ENCODE results near the gene TMEM184A.

TMEM184A gene

GRCh38 chr7:1539181-1539881 lies 16.7 kb downstream of the TMEM184A start:
- DNase-seq: peak in 1 of 5 donors; percentile 9

GRCh38 chr7:1538544-1539180 lies 17.3 kb downstream of the TMEM184A start:
- peak in 1 of 5 donors; percentile 10 for DNase-seq

DNA sequence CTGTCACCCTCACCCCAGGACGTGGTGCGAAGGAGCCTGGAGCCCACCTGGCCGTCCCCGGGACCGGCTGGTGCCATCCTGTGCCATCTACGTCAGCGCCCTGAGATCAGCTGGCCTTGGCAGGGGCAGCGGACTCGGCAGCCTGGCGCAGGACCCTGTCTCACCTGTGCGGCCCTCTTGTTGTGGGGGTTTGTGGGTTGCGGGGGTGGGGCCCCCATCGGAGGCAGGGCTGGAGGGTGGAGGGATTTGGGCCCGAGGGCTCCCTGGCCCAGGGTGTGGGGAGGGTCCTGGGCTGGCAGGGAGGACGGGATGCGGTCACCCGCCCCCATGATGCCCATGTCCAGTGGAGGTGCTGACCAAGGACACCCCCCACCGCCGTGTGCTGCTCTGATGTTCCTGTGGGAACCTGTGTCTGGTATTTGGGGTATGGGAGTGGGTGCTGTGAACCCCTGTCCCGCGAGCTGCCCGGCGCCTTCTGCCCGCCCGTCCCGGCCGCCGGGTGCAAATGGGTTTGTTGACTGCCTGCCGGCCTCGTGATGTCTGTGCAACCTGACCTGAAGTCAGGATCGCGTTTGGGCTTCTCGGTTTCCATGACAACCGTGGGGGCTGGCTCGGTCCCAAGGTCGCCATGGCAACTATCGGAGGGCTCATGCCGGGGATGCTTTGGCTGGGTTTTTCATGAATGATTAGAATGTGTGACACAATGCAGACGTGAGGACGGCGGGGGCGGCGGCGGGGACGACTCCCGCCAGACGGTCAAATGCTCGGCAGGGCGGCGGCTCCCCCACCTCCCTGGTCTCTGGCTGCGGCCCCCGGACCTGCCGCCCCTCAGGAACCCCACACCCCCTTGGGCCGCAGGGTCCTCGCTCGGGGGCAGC lies 18.2 kb downstream of the TMEM184A start:
- peak in 2 of 5 donors; percentile 8 to 14 for DNase-seq

DNA sequence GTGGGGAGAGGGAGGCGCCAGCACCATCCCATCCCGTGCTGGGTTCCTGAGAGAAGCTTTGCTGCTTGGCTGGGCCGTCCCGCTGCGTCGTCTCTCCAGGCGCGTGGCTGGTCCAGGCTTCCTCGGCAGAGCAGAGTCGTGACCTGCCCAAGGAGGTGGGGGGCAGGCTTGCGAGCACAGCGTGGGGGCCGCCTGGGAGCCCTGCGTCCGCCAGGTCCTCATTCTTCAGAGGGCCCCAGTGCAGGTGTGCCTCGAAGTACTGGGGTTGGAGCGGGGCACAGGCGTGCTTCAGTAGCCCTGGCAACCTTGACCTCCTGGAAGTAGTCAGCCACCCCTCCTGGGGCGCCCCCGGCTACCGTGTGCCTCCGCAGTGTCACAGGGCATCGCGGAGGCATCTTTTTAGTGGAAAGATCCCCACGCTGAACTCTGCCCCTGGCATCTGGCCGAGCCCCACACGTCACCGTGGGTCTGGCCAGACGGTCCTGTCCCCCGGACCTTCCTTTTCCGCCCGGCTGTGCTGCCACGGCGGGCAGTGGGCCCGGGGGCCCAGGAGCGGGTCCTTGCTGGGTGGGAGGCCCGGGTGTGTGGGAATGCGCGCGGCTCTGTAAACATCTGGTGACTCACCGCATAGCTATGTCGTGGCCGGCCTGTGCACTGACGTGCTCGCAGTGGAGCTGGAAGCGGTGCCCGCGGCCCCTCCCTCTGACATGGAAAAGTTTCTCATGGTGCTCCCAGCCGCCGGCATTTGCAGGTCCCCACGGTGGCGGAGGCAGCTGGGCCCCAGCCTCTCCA lies 19.1 kb downstream of the TMEM184A start:
- peak in 1 of 5 donors; percentile 9 for DNase-seq

DNA sequence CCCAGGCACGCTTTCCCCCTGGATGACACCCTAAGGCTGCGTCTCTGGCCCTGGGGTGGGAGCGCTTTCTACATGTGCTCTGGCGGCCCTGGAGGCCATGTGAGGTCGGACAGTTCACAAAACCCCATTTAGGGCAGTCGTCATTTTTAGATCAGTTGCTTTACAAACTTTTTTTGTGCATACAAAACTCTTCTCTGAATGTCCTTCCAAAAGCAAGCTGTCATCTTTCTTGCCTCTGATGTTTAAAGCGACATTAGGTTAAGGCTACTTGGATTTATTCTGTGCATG lies 19.6 kb downstream of the TMEM184A start:
- no peak for DNase-seq

GRCh38 chr7:1535701-1536454 lies 20.1 kb downstream of the TMEM184A start:
- no peak for DNase-seq

GRCh38 chr7:1535100-1535458 lies 20.9 kb downstream of the TMEM184A start:
- DNase-seq: no peak

- peak in 1 of 5 donors; percentile 7 for DNase-seq
These were observed 21.5 kb downstream of the TMEM184A start for GRCh38 chr7:1534330-1535099.

DNA sequence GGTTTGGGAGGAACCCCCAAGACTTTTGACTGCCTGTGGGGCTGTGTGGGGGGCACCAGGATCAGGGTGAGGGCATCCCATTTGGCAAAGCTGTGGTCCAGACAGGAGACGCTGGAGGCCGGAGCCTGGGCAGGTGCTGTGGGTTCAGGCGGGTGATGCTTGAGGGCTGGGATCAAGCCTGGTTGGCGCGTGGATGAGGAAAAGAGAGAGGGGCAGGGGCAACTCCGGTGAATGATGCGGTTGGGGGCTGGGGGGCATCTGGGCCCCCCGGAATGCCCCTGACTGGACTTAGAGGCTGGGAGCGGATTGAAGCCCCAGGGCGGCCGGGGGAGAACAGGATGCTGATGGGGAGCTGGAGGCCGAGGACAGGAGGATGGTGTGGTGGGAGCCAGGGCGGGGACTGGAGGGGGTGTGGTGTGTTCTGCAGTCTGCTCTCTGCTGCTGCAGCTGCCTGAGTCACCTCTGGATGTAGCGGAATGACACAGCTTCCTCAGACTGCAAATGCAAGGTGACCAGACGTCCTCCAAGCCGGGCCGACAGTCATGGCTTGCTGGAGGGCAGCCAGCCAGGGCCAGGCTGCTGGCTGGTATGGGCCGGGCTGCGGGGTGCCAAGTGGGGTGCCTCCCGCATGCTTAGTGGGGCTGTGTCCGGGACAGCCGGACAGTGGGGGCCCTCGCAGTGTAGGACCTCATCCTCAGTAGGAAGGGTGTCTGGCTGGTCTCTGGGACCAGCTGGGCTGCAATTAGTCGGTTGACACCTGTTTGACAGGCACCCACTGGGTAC lies 22.3 kb downstream of the TMEM184A start:
- peak in 2 of 5 donors; percentile 10 to 61 for DNase-seq

DNA sequence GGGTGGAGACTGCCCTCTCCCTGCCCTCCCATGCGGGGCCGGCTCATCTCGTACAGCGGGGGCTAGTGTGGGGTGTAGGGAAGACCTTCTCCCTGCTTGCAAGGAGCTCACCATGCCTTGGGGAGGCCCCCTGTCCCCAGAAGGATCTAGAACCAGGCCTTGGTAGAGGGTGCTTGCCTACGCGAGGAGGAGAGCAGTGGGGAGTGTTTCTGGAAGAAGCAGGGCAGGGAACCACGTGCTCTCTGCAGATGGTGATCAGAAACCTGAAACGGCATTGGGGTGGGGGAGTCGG lies 22.8 kb downstream of the TMEM184A start:
- no peak for DNase-seq

DNA sequence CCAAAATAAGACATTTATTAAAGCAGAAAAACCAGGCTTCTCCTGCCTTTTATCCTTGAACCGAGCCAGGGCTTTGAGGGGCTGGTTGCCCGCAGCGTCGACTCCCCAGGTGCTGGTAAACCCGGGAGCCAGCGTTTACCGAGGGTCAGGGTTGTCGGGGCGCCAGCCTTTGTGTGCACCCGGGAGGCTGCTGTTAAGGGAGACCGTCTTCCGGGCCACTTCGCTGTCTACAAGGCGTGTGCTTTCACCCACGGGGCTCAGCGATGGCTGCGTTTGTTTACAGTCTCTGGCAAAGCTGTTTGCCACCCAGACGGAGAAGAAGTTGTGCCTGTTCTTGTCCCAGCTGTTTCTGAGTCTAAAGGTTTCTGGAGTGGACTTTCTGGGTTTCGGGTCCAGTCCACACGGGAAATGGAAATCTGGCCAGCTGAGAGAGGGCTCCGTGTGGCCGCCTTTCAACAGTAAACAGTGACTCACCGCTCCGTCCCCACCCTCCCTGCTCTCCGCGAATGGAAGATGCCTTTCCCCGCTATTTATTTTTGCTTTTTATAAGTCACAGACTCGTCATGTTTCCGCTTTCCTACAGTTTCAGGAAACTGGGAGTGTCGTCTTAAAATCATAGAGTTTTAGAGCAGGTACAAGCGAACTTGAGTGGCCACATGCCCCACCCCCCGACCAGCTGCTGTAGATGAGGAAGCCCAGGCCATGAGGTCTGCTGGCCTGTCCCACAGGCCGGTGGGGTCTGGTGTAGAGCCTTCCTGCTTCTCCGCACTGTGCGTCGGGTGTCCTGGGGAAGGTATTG lies 23.4 kb downstream of the TMEM184A start:
- peak in 4 of 5 donors; percentile 26 to 68 (median 48) for DNase-seq

- no peak for DNase-seq
These were observed 24.0 kb downstream of the TMEM184A start for GRCh38 chr7:1531979-1532455.

DNA sequence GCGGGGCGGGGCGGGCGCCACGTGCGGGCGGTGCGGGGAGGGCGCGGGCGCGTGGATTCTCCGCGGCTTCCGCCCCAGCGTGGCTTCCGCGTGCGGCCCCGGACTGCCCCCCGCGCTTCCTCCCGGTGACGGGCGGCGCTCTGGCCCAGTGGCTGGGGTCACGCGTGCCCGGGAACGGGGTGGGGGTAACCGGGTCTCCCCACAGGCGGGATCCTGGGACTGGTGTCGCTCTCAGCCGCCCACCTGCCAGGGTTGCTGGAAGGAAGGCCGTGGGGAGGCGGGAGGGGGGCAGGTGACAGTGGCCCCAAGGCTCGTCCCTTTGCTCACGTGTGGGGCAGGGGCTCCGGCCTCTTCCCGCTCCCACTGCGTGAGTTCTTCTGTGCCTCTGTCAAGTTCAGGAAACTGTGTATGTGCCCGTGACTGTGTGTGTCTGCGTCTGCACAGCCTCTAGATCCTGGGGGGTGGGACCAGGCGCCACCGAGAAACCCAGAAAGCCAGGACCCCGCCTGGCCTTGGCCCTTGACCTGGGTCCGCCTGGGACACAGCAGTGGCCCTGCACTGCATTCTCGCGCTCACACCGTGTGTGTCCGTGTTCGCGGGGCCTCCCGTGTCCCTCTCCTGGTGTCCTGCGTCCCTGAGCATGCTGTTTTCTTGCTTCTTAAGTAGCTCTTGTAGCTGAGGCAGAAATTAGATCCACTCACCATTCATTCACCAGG lies 24.6 kb downstream of the TMEM184A start:
- DNase-seq: peak; percentile 30 to 62 (median 35)

DNA sequence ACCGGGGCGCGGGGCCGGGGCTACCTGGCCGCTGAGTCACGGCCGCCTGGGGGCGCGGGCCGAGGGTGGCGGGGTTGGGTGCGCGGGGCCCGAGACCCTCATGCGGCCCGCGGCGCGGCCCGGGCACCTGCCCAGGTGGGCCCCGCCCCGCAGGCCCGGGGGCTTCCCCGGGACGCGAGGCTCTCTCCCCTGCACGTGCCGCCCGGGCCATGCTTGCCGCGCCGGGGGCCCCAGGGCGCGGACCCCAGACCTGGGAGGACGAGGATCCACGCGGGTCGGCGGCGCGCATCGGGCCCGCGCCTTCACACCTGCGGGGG lies 25.1 kb downstream of the TMEM184A start:
- peak in 1 of 5 donors; percentile 44 for DNase-seq

DNA sequence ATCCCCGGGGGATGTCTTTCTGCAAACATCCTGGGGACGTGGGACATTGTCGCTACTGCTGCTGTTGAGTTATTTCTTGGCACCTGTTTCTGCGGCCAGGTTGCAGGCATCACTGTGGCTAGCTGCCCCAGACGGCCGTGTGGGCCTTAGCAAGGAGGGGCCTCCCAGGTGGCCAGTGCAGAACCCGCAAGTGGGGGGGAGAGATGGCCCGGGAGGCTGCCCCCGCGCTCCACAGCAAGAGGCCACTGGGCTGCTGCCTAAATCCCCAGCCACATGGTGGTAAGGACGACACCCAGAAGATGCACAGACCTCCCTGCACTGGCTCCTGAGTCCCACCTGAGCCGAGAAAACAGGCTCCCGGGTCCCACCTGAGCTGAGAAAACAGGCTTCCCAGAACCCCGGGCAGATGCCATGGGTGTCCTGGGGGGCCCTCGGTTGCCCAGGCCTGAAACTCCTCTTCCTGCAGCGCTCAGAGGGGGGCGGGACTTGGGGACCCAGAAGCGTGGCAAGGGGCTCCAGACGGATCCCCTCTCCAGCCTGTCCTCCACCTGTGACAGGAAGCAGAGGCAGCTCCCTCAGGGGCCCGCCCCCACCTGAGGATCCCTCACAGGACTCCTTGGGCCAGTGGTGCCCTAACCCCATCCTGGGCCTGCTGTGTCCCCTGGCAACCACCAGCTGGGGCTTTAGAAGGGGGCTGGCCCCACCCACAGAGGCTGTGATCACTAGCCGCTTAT lies 26.5 kb downstream of the TMEM184A start:
- DNase-seq: no peak

DNA sequence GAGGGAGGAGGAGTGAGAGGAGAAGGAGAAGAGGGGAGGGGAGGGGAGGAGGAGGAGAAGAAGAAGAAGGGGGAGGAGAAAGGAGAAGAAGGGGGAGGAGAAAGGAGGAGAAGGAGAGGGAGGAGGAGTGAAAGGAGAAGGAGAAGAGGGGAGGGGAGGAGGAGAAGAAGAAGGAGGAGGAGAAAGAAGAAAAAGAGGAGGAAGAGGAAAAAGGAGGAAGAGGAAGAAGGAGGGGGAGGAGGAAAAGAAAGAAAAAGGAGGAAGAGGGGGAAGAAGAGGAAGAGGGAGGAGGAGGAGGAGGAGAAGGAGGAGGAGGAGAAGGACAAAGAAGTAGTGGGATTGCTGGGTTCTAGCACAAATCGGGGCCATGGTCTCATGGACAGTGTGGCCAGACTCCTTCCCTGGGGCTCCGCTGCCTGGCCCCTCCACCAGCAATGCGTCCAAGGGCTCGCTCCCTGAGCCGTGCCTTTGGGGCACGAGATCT lies 29.7 kb downstream of the TMEM184A start:
- DNase-seq: no peak

- no peak for DNase-seq
These were observed 30.6 kb downstream of the TMEM184A start for GRCh38 chr7:1525409-1525808.

DNA sequence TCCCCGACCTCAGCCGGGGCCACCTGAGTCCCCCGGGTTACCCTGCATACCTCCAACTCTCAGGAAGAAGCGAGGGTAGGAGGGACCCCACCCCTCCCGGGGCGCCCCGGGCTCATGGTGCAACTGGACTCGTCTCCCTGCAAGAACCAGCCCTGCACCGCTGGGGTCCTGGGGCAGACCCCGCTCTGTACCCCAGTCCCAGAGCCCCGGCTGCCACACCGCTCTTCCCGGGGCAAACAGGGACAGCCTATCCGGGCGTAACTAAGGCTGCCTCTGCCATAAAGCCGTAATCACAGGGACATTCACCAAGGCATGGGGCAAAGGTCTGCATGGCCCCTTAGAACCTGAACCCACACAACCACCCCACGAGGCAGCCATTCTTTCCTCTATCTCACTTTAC lies 32.2 kb downstream of the TMEM184A start:
- DNase-seq: no peak
